ENCODE results near the gene POPDC3.

Gene POPDC3

GRCh38 chr6:105164418-105164817 is 15.4 kb downstream of the POPDC3 start:
- in situ Hi-C loops (cut with MboI; ENCODE audit: low pct_unique_long_range_greater_than_20kb, low sequenced_read_pairs, unreplicated experiment) = no loop called here
- DNase-seq (ENCODE audit: low spot score) = no peak
- TF ChIP-seq CTCF (IDR thresholded peaks at IDR 0.05; ENCODE audit: extremely low read depth, insufficient read depth, missing control alignments) = no peak

- in situ Hi-C loops (cut with MboI; ENCODE audit: low pct_unique_long_range_greater_than_20kb, low sequenced_read_pairs, unreplicated experiment) = no loop called here
- DNase-seq (ENCODE audit: low spot score) = no peak
- TF ChIP-seq CTCF (IDR thresholded peaks at IDR 0.05; ENCODE audit: extremely low read depth, insufficient read depth, missing control alignments) = no peak
Observed at GRCh38 chr6:105163183-105163582, 16.6 kb downstream of the POPDC3 start.

GRCh38 chr6:105162377-105162776 is 17.4 kb downstream of the POPDC3 start:
- DNase-seq (ENCODE audit: low spot score) = no peak
- TF ChIP-seq CTCF (IDR thresholded peaks at IDR 0.05; ENCODE audit: extremely low read depth, insufficient read depth, missing control alignments) = no peak
- in situ Hi-C loops (cut with MboI; ENCODE audit: low pct_unique_long_range_greater_than_20kb, low sequenced_read_pairs, unreplicated experiment) = no loop called here

- no peak for TF ChIP-seq CTCF (IDR thresholded peaks at IDR 0.05; ENCODE audit: extremely low read depth, insufficient read depth, missing control alignments)
- DNase-seq (ENCODE audit: low spot score) = no peak
- in situ Hi-C loops (cut with MboI; ENCODE audit: low pct_unique_long_range_greater_than_20kb, low sequenced_read_pairs, unreplicated experiment) = no loop called here
Observed at GRCh38 chr6:105161421-105161820, 18.4 kb downstream of the POPDC3 start.

- in situ Hi-C loops (cut with MboI; ENCODE audit: low pct_unique_long_range_greater_than_20kb, low sequenced_read_pairs, unreplicated experiment) = no loop called here
- no peak for DNase-seq (ENCODE audit: low spot score)
- TF ChIP-seq CTCF (IDR thresholded peaks at IDR 0.05; ENCODE audit: extremely low read depth, insufficient read depth, missing control alignments) = no peak
Observed at GRCh38 chr6:105153676-105154075, 26.1 kb downstream of the POPDC3 start.

GRCh38 chr6:105152880-105153279 is 26.9 kb downstream of the POPDC3 start:
- TF ChIP-seq CTCF (IDR thresholded peaks at IDR 0.05; ENCODE audit: extremely low read depth, insufficient read depth, missing control alignments) = no peak
- in situ Hi-C loops (cut with MboI; ENCODE audit: low pct_unique_long_range_greater_than_20kb, low sequenced_read_pairs, unreplicated experiment) = no loop called here

GRCh38 chr6:105151644-105152043 is 28.2 kb downstream of the POPDC3 start:
- TF ChIP-seq CTCF (IDR thresholded peaks at IDR 0.05; ENCODE audit: extremely low read depth, insufficient read depth, missing control alignments) = no peak
- in situ Hi-C loops (cut with MboI; ENCODE audit: low pct_unique_long_range_greater_than_20kb, low sequenced_read_pairs, unreplicated experiment) = no loop called here
- DNase-seq (ENCODE audit: low spot score) = no peak

More at GRCh38 chr6:105152880-105153279, 26.9 kb downstream of the POPDC3 start:
- no peak for DNase-seq (ENCODE audit: low spot score)
